Middle frontal gyrus (tissue), 1 donor: Measurements from ENCODE around the gene MIOX.
"Not testable (repeated sequence)": the region's sequence is repeated elsewhere in the genome, so short reads cannot be mapped to it uniquely, and the experiment has no call there.

Source experiments
- DNase-seq: peaks from one replicate; pipeline ENCODE4 v3.0.0-alpha.2; 2015; ENCODE audit warnings: low spot score; ENCODE audit errors: extremely low spot score

Gene MIOX

DNA sequence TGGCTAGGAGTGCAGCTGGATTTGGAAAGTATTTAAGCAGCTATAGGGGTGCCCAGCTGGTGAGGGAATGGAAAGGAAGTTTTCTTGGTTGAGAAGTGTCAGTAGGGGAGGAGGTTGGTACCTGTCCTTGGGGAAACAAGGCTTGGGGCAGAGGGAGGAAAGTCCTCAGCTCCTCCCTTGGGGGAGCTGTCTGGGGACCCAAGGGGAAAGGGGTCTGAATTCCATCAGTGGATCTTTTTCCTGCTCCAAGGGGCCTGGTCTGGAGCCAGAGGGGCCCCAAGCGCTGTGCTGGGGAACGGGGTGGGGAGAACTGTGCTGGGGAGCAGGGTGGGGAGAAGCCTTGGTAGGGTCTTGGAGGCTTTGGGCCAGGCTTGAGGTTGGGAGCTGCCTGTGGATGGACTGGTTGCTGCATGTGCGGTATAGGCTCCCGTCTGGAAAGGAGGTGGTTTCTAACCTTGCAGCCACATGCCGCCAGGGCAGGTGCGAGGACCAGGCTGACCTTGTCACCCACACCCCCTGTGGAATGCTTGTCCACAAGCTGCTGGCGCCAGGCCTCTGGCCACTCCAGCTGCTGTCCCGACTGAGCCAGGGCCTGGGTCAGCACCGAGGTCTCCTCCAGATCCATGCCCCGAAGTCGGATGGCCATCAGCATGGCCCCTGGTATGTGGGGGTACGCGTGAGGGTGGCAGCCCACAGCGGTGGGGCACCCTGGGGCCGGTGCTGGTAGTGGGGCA lies 42.2 kb downstream of the MIOX start:
- no peak for DNase-seq

DNA sequence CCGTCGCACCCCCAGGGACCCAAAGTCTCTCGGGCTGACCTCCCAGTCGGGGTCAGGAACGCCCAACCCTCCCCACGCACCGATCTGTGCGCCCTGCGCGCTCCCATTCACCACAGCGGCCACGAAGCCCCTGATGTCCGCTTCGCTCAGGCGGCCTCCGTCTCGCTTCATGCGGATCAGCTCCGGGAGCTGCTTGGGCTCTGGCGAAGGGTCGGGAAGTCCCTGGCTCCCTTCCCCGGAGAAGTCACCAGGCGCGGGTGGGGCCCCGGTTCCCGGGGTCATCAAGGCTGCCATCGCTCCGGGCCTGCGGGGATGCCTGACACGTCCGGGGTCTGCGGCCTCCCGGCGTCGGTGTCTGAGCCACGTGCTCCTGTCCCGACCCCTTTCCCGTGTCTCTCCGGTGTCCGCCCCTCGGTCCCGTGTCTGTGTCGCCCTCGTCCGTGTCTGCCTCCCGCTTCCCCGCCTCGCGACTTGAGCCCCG lies 42.8 kb downstream of the MIOX start:
- DNase-seq = no peak

DNA sequence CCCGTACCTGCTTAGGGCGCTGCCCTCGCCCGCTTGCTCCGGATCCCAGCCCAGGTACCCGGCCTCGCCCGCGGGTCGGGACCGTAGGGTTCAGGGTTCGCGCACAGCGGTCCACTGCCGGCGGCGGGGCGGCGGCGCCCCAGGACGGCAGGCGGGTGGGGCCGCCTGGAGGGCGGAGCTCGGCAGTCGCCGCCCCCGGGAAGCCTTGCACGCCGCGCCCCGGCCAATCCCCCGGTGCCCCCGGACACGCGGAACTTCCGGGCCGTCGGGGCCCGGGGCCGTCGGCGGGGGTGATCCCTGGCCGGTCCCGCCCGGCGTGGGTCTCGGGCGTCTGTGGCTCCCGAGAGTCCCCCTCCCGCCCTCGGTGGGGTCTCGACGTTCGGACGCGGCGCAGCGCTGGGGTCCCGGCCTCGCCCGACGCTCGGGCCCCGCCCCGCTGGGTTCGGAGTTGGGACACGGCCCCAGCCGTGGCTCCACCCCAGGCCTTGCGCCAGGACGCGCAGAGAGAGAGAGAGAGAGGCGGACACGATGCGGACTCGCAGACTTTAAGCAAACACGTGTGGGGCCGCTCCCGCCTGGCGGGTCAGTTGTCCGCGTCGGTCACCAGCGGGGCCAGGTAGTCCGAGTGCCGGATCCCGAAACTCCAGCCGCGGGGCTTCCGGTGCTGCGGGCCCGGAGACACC lies 43.4 kb downstream of the MIOX start, which contains the start of gene TYMP:
TSS of gene TYMP (minus strand) at position 116 of the 683 bp plus-strand sequence. CDS start 303 bp downstream, outside the sequence.
- no peak for DNase-seq

DNA sequence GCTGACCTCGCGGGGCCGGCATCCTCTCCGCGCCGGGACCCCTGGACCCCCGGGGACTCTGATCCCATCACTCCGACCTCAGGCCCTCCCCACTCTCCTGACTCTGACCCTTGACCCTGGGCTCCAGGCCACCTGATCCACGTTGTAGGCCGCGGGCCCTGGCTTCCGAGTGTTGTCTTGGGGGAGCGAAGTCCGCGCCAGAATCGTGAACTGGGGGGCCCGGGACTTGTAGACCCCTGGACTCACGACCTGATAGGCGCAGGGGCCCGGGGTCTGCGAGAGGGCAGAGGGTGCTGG lies 43.9 kb downstream of the MIOX start:
- no peak for DNase-seq

DNA sequence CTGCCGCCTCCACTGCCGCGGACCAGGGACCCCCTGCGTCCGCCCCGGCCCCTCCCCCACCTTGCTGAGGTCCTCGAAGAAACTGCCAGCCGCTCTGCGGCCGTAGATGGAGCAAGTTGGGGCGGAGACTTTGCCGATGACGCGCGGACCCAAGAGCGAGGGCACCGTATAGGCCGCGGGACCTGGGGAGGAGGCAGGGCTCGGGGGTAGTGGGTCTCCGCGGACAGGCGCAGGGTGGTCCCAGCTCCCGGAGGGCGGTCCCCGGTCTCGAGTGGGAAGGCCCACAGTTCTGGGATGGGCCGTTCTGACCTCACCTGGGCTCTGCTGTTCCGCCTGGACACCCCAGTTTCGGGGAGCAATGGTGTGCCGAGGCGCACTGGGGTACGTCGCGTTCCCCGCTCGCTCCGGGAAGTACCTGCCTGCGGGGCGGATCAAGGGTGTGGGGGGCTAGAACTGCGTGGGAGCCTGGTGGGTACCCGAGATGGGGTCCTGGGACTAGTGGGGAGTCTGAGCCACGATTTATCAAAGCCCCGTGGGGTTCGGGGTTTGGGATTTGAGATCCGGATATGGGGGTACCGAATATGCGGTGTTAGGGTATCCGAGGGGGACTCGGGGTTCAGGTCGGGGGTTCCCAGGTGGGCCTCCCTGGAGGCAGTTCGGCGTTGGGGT lies 44.4 kb downstream of the MIOX start:
- no peak for DNase-seq

DNA sequence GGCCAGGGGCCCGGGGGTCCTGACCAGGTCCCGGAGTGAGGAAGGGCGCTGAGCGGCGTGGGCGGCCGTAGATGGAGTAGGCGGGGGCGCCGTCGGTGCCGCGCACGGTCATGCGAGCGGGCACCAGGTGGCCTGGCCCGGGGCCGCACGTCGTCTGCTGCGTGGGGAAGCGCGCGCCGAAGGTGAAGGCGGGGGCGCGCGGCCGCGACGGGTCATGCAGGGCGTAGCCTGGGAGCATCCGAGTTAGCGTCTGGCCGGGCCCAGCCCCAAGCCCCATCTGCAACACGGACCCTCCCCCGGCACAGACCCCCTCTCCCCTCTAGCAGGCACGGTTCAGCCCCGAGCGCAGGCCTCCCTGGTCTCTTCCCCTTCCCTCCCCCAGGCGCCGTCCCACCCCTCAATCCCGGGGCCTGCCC lies 44.9 kb downstream of the MIOX start:
- DNase-seq = no peak

DNA sequence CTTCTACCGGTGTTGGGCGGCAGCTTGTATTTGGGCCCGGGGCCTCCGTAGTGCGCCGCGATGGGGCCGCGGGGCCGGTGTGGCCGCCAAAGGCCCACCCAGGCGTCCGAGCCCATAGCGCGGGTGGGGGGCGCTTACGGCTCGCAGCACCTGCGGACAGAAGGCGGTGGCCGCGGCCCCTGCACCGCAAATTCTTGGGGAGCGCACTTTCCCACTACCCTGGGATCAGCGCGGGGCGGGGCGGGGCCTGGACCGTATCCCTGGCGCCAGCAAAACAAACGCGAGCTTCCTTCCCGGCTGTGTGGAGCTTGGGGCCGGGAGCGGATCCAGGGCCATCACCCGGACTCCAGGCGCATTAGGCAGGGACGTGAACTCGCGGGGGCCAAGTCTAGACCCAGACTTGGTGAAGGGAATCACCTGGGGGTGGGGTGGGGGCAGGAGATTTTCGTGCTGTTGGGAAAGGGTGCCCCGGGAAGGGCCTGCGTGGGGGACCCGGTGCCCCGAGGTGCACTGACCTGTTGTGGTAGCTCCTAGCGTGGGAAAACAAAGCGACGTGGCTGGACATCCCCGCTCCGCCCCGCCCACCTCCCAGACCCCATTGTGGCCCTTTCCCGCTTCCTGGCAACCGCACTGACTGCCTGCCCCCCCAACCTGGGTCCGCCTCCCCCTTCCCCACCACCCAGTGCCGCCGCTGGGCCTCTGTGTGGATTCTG lies 45.5 kb downstream of the MIOX start:
- no peak for DNase-seq

DNA sequence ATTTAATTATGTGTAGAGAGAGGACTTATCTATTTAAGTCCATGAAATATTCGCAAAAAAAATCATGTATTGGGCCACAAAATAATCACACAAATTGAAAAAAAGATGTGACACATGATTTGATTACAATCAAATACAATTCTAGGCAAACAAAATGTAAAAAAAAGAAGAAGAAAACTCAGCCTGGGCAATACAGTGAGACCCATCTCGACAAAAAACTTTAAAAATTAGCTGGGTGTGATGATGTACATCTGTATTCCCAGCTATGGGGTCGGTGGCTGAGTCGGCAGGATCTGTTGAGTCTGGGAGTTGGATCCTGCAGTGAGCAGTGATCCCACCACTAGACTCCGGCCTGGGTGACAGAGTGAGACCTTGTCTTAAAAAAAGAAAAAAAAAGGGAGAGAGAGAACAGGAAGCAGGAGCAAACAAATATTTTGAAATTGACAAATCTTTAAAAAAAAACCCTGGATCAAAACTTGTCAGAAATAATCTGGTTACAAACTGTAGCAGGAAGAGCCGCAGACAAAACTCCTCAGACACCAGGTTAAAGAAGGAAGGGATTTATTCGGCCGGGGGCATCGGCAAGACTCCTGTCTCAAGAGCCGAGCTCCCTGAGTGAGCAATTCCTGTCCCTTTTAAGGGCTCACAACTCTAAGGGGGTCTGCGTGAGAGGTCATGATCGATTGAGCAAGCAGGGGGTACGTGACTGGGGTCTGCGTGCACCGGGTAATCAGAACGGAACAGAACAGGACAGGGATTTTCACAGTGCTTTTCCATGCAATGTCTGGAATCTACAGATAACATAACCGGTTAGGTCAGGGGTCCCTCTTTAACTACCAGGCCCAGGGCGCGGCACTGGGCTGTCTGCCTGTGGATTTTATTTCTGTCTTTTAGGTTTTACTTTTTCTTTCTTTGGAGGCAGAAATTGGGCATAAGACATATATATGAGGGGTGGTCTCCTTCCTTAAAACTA lies 46.5 kb downstream of the MIOX start:
- DNase-seq = no peak

DNA sequence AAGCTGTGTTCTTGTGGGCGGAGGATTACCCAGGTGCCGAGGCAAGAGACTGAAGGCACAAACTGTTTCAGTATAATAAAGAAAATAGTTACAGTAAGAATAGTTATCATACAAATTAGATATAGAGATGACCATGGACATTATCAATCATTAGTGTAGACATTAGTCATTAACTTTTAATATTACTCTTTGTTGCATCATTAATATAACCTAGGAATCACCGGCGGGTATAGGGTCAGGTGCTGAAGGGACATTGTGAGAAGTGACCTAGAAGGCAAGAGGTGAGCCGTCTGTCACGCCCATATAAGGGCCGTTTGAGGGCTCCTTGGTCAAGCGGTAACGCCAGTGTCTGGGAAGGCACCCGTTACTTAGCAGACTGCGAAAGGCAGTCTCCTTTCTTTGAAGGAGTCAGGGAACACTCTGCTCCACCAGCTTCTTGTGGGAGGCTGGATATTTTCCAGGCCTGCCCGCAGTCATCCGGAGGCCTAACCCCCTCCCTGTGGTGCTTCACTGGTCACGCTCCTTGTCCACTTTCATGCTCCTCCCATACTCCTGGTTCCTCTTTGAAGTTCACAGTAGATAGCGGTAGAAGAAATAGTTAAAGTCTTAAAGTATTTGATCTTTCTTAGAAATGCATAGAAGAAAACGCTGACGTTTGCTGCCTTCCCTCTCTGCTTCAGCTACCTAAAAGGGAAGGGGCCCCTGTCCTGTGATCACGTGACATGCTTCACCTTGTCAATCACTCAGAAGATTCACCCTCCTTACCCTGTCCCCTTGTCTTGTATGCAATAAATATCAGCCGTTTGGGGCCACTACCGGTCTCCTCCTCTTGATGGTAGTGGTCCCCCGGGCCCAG lies 47.4 kb downstream of the MIOX start:
- DNase-seq = not testable (repeated sequence)

DNA sequence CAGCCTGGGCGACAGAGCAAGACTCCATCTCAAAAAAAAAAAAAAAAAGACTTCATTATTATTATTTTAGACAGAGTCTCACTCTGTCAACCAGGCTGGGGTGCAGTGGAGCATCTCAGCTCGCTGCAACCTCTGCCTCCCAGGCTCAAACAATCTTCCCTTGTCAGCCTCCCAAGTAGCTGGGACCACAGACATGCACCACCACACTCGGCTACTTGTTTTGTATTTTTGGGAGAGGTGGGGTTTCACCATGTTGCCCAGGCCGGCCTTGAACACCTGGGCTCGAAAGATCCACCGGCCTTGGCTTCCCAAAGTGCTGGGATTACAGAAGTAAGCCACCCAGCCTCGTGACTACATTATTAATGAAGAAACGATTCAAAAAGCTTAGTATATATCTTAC lies 48.5 kb downstream of the MIOX start:
- DNase-seq = no peak

DNA sequence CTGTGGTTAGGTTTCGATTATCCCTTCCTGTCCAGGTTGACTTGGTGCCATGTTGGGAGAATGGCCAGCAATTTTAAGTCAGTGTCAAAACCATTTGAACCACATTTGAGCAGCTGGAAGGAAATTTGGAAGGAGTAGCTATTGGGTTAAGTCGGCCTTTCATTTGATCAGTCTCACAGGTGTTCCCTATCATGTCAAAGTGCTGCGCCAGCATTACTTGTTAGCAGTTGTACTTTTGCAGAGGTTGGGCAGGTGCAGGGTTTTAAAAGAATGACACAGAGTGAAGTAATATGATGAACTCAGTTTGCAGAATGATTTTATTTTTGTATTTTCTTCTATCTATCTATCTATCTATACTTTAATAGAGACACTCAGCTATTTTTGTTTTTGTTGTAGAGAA lies 49.6 kb downstream of the MIOX start:
- no peak for DNase-seq

DNA sequence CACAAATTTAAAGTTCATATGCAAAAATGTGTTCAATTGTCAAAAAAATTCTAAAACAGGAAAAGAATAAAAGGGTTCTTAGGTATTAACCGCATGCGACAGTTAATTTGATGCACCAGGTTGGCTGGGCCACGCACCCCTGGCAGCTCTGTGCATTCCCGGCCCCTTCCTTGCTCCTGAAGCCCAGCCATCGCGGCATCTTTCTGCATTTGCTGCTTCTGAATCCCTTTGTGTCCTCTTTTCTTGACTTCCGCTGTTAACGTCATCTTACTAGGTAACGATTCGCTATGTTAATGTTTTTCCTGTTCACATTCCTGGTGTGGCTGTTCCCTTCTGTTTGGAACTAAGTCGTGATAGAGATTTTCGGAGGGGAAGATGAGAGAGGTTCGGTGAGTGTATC lies 51.1 kb downstream of the MIOX start:
- DNase-seq = no peak
